Measurements from ENCODE around the gene SLAMF7. TPM values are rescaled to one million over a fixed set of nuclear protein-coding genes. Genes with fewer than 3 reads are reported as not detected.

SLAMF7 gene
- total and polyA plus RNA-seq, 11 donors, result 0.21 to 28.0 (median 0.34) TPM; not detected in 4

DNA sequence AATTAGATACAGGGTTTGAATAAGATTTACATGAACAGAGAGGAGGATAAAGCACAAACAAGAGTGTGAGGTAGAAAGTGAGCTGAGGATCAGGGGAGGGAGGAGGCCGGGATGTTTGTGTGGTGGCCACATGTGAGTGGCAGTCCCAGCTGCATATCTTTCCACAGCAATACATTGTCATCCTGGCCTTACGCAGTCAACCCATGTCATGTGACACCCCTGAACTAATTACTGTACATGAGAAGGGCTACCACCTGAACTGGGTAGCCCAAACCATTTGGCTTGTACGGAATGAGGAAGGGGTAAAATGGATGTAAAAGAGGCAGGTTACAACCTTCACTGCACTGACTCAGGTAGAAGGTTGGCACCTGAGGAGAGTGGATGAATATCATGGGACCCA lies 4.2 kb downstream of the SLAMF7 start:
- peaks cover 0 to 3% (median 0%) of the 10 kb centered on the region in 9 donors for H3K27me3 ChIP-seq
- H3K4me3 ChIP-seq, result no peak overlapping the region
- no peaks in the 10 kb centered on the region for H3K36me3 ChIP-seq
- peaks cover 0 to 53% (median 0%) of the 10 kb centered on the region in 12 donors for H3K4me1 ChIP-seq
- no peaks in the 10 kb centered on the region for H3K9me3 ChIP-seq
- DNase-seq (no peak), ATAC-seq (no peak)
- no peak for TF ChIP-seq POLR2A (IDR thresholded peaks at IDR 0.05)
- TF ChIP-seq, protein P1, sequence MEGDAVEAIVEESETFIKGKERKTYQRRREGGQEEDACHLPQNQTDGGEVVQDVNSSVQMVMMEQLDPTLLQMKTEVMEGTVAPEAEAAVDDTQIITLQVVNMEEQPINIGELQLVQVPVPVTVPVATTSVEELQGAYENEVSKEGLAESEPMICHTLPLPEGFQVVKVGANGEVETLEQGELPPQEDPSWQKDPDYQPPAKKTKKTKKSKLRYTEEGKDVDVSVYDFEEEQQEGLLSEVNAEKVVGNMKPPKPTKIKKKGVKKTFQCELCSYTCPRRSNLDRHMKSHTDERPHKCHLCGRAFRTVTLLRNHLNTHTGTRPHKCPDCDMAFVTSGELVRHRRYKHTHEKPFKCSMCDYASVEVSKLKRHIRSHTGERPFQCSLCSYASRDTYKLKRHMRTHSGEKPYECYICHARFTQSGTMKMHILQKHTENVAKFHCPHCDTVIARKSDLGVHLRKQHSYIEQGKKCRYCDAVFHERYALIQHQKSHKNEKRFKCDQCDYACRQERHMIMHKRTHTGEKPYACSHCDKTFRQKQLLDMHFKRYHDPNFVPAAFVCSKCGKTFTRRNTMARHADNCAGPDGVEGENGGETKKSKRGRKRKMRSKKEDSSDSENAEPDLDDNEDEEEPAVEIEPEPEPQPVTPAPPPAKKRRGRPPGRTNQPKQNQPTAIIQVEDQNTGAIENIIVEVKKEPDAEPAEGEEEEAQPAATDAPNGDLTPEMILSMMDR (IDR thresholded peaks at IDR 0.05), result no peak
- 75 to 86% (median 85%) methylated on average over 3 of the region's 3 CpGs for WGBS, 4 donors
- intact Hi-C loops (cut with DNase I), result no loop called here
- peak overlapping the region in 1 of 12 donors; percentile 68 for H3K27ac ChIP-seq

DNA sequence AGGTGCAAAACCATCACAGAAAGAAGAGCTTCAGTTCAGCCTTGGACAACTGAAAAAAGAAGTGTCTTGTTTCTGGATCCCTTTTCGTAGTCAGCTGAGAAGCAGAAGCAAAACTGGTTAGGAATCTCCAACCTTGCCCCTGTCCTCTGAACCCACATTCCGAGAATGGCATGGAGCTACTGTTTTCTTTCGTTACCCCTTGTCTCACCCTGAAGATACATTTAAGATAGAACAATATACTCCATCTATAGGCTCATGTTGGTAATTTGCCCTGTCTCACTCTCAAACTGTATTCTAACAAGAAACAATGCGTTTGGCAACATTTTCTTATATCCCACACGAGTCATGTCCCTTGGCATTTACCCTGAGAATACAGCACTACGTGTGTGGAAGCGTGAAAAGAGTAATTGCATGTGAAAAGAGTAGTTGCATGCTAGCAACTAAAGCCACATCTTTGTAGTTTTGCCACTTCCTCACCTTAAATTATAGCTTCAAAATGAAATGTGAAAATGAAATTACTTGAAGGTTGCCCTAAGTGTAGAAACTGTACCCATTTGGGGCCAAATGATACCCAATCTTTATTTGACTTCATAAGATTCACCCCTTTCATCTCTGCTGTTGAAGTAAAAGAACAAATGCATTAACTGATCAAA lies 5.3 kb downstream of the SLAMF7 start:
- ATAC-seq (no peak), DNase-seq (no peak)
- H3K4me1 ChIP-seq, result peaks cover 0 to 56% (median 0%) of the 10 kb centered on the region in 12 donors
- no peaks in the 10 kb centered on the region for H3K36me3 ChIP-seq
- no peaks in the 10 kb centered on the region for H3K9me3 ChIP-seq
- peak overlapping the region in 1 of 12 donors; percentile 68 for H3K27ac ChIP-seq
- TF ChIP-seq POLR2A (IDR thresholded peaks at IDR 0.05), result no peak
- peak overlapping the region in 1 of 12 donors; percentile 0 for H3K4me3 ChIP-seq
- intact Hi-C loops (cut with DNase I), result no loop called here
- whole genome bisulfite sequencing, 4 donors, result 71 to 84% (median 80%) methylated on average over 7 of the region's 7 CpGs
- H3K27me3 ChIP-seq, result peaks cover 0 to 8% (median 0%) of the 10 kb centered on the region in 9 donors

DNA sequence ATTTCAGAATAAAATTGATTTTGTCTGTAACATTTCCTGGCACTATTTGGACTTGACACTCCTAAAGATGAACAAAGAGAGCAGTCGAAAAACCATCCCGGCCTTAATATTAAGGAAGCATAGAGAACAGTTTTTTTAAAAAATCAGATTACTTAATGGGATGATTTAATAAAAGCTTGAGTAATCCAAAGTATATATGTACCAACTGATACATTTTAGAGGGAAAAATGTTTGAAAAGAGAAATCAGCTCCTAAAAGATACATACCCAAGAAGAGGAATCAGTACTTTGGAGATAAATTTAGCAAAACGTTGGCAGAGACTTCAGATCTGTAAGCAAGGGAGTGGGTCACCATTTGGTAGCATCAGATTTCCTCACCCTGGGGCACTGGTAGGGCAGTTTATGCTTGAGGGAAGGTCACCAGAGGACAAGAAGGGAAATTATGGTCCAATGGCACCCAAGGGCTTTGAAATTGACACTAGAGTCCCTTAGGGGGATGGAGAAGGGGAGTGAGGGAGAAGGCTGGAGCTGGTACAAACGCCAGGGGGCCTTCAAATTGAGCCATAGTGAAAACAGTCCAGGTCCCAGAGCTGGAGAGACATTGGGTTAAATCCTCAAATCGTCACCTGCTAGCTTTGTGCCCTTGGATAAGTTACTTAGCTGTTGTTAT lies 5.9 kb downstream of the SLAMF7 start:
- H3K27me3 ChIP-seq, result peaks cover 0 to 15% (median 0%) of the 10 kb centered on the region in 9 donors
- H3K27ac ChIP-seq, result peak overlapping the region in 1 of 12 donors; percentile 14
- no peak overlapping the region for H3K4me3 ChIP-seq
- TF ChIP-seq POLR2A (IDR thresholded peaks at IDR 0.05), result no peak
- TF ChIP-seq, protein P1 (IDR thresholded peaks at IDR 0.05), result no peak
- intact Hi-C loops (cut with DNase I), result no loop called here
- DNase-seq, result no peak
- no peaks in the 10 kb centered on the region for H3K36me3 ChIP-seq
- ATAC-seq, result no peak
- no peaks in the 10 kb centered on the region for H3K9me3 ChIP-seq
- peaks cover 0 to 56% (median 0%) of the 10 kb centered on the region in 12 donors for H3K4me1 ChIP-seq
- 62 to 70% (median 67%) methylated on average over 5 of the region's 5 CpGs for WGBS, 4 donors

DNA sequence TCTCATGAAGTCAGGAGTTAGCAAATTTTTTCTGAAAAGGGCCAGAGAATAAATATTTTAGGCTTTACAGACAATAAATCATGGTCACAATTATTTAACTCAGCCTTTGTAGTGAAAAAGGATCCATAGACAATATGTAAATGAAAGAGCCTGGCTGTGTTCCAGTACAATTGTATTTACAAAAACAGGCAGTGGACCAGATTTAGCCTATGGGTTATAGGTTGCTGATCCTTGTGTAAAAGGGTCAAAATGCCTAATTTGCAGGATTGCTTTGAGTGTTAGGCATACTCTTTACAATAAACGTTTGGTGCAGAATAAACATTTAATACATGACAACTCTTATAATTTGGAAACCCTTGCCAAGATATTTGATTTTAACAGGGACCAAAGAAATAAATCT lies 6.5 kb downstream of the SLAMF7 start:
- DNase-seq, result no peak
- peaks cover 0 to 18% (median 0%) of the 10 kb centered on the region in 9 donors for H3K27me3 ChIP-seq
- intact Hi-C loops (cut with DNase I), result no loop called here
- no peak for ATAC-seq
- 58 to 73% (median 65%) methylated on average over 1 of the region's 1 CpG for WGBS, 4 donors
- peaks cover 0 to 4% (median 0%) of the 10 kb centered on the region in 9 donors for H3K36me3 ChIP-seq
- peaks cover 0 to 51% (median 0%) of the 10 kb centered on the region in 12 donors for H3K4me1 ChIP-seq
- TF ChIP-seq POLR2A (IDR thresholded peaks at IDR 0.05), result no peak
- TF ChIP-seq, protein P1 (IDR thresholded peaks at IDR 0.05), result no peak
- no peaks in the 10 kb centered on the region for H3K9me3 ChIP-seq
- H3K4me3 ChIP-seq, result no peak overlapping the region
- peak overlapping the region in 1 of 12 donors; percentile 14 for H3K27ac ChIP-seq

Measured in heart left ventricle (tissue), 16 donors.